NCI-H69 (cell line): ENCODE measurements around the gene WNT2B.

ENCODE experiments used
- DNase-seq: peaks from one replicate; lab custom pipeline; 2025; lab: John Stamatoyannopoulos, UW

WNT2B gene

GRCh38 chr1:112575154-112575804, 66.5 kb downstream of the WNT2B start:
- no peak for DNase-seq

GRCh38 chr1:112576240-112576639, 67.5 kb downstream of the WNT2B start:
- no peak for DNase-seq
